HG02571 (cell line): ENCODE measurements around the gene TMEM100.
"Not testable (repeated sequence)": the region's sequence is repeated elsewhere in the genome, so short reads cannot be mapped to it uniquely, and the experiment has no call there.

Experiments used
- ATAC-seq: cut with Tn5 transposase; IDR thresholded peaks from one replicate; pipeline ENCODE4 v1.9.1; 2021; ENCODE audit warnings: mild to moderate bottlenecking, moderate library complexity; ENCODE audit not compliant: unreplicated experiment

Gene TMEM100

GRCh38 chr17:55690105-55690508 is 32.6 kb downstream of the TMEM100 start:
- no peak for ATAC-seq

DNA sequence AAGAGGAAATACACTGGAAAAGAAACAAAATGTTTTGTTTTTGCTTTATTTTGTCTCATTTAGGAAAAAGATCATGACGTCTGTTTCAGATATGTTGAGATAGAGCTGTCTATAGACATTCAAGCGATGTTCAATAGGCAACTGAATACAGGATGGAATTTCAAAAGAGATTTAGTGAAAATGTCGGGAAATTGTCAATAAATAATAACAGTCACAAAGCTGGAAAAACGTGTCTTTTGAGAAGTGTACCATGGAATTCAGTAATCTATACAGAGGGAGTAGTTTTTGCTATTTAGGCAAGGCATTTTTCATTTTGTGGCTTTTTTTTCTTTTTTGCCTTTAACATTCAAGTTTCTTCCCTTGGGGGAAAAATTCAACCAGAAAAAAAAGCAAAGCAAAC is 33.0 kb downstream of the TMEM100 start:
- no peak for ATAC-seq

DNA sequence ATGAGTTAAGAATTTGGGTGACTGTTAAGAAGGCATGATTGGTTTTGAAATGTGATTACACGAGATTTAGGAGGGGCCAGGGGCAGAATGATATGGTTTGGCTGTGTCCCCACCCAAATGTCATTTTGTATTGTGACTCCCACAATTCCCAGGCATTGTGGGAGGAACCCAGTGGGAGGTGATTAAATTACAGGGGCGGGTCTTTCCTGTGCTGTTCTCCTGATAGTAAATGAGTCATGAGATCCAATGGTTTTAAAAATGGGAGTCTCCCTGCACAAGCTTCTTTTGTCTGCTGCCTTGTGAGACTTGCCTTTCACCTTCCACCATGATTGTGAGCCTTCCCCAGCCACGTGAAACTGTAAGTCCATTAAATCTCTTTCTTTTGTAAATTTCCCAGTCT is 34.6 kb downstream of the TMEM100 start:
- no peak for ATAC-seq

DNA sequence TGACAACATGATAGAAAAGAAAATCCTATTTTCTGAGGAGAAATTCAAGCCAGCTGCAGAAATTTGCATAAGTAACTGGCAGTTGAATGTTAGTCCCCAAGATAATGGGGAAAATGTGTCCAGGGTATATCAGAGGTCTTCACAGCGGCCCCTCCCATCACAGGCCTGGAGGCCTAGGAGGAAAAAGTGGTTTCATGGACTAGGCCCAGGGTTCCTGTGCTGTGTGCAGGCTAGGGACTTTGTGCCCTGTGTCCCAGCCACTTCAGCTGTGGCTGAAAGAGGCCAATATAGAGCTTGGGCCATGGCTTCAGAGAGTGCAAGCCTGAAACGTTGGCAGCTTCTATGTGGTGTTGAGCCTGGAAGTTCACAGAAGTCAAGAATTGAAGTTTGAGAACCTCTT is 35.6 kb downstream of the TMEM100 start:
- no peak for ATAC-seq

- no peak for ATAC-seq
These were observed 38.9 kb downstream of the TMEM100 start for GRCh38 chr17:55683550-55684315.

DNA sequence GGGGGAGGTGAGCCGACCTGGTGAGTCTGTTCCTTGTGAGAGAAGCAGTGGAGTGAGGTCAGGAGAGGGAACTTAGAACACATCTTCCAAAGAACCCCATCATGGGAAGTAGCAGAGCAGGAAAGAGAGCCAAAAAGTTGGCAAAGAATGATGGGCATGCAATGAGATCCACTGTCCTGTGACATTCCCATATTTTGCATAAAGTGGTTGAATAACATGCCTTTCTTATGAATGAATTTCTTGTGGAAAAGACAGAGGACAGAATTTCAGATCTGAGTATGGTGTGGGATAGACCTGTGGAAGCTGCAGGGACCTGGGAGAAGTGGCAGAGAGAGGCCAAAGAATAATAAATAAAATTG is 41.3 kb downstream of the TMEM100 start:
- ATAC-seq: no peak

GRCh38 chr17:55680686-55681341 is 41.9 kb downstream of the TMEM100 start:
- no peak for ATAC-seq

DNA sequence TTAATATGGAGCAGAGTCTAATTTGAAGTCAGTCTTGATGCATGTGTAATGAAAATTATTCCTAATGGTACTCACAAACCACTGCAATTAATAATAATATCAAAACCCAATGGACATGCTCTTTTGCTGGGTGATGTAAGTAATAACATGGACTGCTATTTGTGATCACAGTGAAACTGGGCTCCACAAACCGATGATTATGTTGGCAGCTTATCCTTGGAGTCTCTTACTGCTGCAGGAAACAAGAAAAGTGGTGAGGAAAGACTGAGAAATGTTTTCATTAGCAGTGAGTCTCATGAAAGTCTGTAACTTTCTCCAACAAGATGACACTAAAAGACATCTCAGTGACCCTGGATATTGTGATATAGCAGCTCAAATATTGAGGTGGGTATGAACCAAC is 45.2 kb downstream of the TMEM100 start:
- ATAC-seq: no peak

GRCh38 chr17:55676274-55676673 is 46.4 kb downstream of the TMEM100 start:
- no peak for ATAC-seq

DNA sequence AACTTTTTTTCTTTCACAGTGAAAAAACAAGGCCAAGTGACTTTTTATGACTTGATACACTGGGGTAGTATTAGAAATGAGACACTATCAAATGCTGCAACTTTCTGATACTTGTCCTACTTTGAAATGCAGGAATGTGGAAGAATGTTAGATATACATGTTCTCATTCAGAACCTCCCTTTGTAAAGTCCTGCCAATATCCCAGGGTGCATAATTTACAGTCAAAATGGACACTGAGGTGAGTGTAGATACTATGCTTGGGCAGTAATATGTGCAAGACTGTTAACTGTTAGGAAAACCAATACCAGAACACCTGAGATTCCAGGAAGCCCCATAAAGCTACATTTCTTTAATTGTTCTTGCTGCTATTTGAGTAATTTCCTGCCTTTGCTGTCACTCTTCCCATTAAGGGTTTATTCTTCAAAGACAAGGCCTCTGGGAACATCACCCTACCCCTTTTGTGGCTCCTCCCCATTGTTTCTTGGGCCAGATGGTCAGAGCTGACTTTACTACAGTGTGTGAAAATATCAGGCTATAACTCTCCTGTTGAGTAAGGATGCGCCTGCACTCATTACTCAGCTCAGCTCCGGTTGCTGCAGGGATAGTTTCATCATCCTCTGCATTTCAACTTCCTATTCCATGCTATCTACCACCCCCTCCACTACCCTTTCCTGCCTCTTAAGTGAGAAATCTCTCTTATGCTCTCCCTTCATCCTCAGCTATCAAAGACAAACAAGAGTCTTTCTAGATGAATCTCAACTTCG is 48.7 kb downstream of the TMEM100 start:
- no peak for ATAC-seq

GRCh38 chr17:55672585-55673501 is 49.8 kb downstream of the TMEM100 start:
- ATAC-seq: no peak

DNA sequence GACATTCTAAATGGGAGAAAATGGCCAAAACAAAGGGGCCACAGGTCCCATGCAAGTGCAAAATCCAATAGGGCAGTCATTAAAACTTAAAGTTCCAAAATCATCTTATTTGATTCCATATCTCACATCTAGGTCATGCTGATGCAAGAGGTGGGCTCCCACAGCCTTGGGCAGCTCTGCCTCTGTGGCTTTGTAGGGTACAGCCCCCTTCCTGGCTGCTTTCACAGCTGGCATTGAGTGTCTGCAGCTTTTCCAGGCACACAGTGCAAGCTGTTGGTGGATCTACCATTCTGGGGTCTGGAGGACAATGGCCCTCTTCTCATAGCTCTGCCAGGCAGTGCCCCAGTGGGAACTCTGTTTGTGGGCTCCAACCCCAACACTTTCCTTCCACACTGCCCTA is 50.7 kb downstream of the TMEM100 start:
- ATAC-seq: not testable (repeated sequence)
